Nucleus accumbens (tissue), 56 donors: Measurements from ENCODE around the gene FUS.
A peak's percentile ranks its signal among the peaks of the same experiment; 100 is the strongest.

Source experiments
- DNase-seq, 56 donors: peaks; one replicate each; lab custom pipeline; 2025; lab: John Stamatoyannopoulos, UW

FUS gene

DNA sequence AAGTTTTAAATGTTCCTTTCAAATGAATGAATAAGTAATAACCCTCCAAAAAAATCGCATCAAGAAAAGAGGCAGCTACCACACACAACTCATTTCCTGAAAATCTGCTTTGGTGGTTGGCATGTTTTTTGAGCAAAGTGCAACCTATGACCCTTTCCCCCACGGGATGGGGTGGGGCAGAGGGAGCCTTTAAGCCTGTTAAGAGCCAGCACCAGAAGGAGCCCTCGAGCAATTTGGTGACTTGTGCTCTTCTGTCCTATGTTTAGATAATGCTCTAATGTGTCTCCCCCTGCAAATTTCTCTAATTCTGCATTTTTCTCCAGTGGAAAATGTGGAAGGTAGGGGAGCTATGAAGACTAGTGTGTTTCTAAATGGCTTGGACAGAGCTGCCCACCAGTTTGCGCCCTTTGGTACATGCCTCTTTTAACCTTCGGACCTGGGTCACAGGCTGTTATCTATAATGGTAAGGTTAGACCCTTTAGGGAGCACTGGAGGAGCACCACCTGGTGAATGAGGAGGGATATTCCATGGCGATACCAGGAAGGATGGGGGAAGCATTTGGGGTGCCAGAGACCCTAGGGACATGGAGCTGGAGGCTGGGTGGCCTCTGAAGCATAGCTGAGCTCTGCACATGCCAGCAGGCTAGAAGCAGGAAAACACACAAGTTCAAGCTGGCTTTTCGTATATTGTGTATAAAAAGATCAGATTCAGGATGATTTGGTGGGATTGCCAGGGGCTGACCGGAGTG lies 21.1 kb downstream of the FUS start:
- DNase-seq: no peak

DNA sequence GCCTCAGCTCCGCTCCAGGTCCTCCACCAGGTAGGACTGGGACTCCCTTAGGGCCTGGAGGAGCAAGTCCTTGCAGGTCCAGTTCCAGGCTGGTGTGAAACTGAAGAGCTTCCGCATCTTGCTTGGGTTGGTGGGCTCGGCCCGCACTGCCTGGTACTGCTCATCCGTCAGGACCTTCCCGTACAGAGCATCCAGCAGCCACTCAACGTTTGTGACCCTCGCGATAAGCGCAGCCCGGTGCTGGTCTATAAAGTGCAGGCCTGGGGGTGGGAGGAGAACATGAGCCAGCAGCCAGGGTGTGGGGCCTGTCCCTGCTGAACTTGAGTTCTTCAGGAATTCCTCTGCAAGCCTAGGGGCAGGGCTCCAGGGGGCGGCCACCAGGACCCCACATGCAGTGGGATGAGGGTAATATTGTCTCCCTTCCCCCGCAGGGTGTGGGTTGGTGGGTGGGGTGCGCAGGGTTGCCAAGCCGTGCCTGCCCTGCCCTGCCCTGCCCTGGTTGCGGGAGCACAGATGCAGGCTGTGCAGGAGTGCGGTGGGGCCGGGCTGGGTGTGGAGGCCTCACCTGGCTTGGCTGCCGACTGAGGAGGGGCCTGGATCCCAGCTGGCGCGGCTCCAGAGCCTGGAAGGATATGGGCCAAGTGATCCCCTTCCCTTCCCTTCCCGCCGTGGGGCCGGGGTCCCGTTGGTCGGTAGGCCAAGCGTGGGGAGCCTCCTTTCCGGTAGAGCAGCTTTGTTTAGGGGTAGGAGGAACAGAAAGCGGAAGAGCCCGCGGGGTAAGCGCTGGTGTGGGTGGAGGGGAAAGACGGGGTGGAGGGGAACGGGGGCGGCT lies 21.9 kb downstream of the FUS start:
- DNase-seq: peak in 6 of 56 donors; percentile 6 to 40 (median 26)

DNA sequence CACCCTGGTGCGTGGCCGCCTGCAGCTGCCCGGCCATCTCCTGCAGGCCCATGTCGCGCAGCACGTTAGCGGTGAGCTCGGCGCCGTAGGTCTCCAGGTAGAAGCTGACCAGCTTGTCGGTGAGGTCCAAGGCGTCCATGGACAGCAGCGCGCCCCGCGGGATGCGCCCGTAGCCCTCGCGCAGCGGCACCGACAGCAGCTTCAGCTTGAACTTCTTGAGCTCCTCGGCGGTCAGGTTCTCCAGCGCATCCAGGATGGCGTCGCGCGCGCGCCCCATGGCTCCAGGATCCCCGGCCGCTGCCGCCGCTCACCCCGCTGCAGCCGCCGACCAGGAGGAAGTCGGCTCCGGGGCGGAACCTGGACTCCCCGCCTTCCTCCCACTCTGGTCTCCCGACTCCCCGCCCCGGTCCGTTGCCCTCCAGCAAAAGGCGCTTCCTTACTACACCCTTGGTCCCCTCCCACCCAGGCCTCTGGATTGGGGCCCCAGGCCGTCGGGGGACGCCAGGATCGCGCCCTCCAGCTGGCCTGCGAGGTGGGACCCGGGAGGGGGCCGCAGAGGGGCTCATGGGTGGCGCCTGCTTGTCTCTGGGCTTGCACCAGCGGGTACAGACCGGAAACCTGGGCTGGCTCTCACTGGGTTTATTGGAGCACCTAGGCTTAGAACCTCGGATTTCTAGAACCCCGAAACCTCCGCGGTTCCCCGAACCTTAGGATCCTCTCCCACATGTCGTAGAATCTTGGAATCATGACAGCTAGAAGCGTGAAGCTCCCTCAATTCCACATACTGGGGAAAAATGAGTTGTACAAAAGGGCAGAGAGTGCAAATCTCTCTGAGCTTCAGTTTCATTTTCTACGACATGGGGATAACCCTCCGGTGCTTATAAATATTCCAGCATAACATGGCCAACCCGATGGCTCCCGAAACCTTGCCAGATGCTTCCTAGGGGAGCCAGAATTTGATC lies 22.8 kb downstream of the FUS start, which contains the start of gene PYCARD:
TSS of gene PYCARD (minus strand) at position 347 of the 962 bp plus-strand sequence. CDS start at position 277, 70 bp downstream.
- DNase-seq: peak in 5 of 56 donors; percentile 10 to 44 (median 23)

- no peak for DNase-seq
These were observed 25.1 kb downstream of the FUS start for GRCh38 chr16:31204871-31205666.

DNA sequence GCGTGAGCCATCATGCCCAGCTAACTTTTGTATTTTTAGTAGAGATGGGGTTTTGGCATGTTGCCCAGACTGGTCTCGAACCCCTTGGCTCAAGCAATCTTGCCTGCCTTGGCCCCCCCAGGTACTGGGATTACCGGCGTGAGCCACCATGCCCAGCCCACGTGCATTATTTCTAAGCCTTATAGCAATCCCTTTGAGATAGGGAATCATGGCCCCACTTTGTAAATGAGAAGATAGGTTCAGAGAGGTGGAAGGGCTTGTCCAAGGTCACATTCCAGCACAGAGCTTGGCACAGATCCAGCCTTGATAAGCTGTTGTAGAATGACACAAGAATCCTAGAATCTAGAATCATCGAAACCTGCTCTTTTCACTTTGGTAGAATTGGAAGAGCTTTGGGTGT lies 26.8 kb downstream of the FUS start:
- no peak for DNase-seq

GRCh38 chr16:31213342-31213741 lies 33.4 kb downstream of the FUS start:
- DNase-seq: no peak

DNA sequence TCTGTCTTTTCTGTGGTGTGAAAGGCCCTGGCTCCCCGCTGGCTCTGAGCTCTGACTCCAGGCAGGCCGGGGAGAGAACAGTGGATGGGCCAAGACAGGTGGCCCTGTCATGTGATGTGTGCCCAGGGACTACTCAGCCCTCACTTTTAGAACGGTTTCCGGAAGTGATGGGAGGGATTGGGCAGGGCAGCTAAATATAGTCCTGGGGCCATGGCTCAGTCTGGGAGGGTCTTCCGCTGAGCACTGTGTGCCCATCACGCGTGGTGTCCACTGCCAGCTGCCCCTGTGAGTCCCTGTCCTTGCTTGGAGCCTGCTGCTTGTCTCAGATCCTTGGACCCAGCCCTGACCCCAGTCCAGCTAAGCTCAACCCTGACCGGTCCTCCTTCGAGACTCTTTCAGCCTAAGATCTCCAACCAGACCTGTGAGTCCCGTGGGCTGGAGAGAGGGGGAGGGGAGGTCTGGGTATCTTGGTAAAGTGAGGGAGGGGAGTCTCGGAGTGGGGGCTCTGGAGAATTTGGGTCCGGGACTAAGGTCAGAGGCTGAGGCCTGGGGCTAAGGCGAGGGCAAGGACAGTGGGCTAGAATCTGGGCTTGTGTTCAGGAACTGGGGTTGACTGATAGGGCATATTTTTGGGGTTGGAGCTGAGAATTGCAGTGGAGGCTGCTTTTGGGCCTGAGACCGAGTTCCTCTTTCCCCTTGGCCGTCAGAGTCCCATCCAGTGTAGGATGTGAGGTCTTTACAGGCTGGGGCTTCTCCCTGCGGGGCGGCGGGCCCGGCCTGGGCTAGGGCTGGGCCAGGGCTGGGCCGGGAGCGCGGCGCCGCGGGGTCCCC lies 34.2 kb downstream of the FUS start, which contains the start of gene TRIM72:
TSS of gene TRIM72 (plus strand) at position 243 of the 831 bp plus-strand sequence. CDS start 620 bp downstream, outside the sequence.
- DNase-seq: no peak

- no peak for DNase-seq
These were observed 34.9 kb downstream of the FUS start for GRCh38 chr16:31214708-31215286.

DNA sequence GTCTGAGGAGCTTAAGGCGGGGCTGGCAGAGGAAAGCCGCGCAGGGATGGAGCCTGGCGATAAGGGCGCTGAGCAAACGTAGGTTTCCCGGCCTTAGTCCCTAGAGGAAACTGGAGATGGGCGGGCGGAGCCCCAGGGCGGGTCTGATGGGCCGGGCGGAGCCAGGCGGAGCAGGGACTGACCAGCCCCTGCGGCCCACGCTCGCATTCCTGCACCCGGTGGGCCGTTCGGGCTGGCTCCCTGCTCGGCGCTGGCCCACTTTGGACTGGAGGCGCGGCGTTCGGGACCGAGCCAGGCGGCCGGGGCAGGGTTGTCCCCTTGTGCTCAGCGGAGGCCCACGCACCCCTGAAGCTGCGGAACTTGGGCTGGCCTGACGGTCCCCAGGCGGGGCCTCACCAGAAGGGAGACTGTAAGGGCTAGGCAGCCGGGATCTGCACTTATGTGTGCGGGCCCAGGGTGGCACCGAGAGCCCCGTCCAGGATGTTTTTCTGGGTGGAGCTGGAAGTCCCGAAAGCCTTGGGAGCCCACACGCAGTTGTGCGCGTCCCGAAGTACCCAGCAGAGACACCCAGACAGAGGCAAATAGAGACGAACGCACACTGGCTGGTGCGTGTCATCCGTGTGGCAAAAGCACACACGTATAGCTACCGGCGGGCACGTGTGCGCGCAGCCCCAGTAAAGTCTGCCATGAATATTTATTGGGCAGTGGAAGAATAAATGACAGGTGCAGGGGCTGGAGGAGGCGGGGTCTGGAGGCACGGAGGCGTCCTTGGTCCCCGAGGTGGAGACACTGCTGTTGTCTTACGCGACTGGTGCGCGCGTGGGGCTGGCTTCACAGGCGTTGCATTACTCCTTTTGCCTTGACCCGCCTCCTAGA lies 35.6 kb downstream of the FUS start:
- peak in 6 of 56 donors; percentile 3 to 51 (median 18) for DNase-seq

GRCh38 chr16:31216422-31217135 lies 36.6 kb downstream of the FUS start, which contains the start of gene PYDC1:
Gene PYDC1 (minus strand): TSS chr16:31217135. CDS start chr16:31217028, 107 bp downstream.
- no peak for DNase-seq

DNA sequence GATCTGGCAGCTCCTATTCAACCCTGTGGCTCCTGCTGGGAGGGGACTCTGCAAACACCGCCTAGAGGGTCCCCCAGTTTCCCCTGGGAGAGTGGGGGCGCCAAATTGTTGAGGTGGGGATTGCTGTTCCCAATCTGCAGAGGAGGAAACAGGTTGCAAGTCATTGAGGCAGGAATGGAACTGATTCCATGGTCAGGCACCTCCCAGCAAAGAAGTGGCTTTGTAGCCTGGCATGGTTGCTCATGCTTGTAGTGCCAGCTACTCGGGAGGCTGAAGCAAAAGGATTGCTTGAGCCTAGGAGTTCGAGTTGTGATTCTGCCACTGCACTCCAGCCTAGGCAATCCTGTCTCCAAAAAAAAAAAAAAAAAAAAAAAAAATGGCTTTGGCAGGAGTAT lies 37.2 kb downstream of the FUS start:
- no peak for DNase-seq

- no peak for DNase-seq
These were observed 39.3 kb downstream of the FUS start for GRCh38 chr16:31219154-31219741.

- DNase-seq: no peak
These were observed 41.6 kb downstream of the FUS start for GRCh38 chr16:31221357-31222160.

DNA sequence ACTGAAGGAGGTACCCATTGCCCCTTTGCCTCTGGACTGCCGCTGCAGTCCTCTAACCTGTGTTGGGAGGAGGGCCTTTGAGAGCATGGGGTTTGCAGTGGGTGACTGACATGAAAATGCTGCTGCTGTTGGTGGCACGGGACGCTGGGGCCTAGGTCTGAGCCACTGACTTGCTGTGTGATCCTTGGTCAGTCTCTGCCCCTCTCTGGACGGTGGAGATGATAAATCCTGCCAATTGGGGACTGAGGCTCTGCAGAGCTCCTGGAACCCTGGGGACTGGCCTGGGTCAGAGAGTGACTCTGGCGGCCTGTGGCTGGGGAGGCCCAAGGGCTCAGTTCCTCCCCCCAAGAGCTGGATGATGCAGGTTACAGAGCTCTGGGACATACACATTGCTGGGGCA lies 43.1 kb downstream of the FUS start:
- DNase-seq: no peak
